KBM-7 (cell line): ENCODE results near the gene NOX1.
A peak's percentile ranks its signal among the peaks of the same experiment; 100 is the strongest.

ENCODE experiments used
- DNase-seq: peaks from one replicate; pipeline ENCODE4 v3.0.0-alpha.2; 2015
- in situ Hi-C: fragments of 300-500 bp; cut with MboI; formaldehyde crosslinking; loops from 2 replicates; pipeline ENCODE4 v1.14.3; 2020; ENCODE audit warnings: low sequenced_read_pairs, low pct_unique_long_range_greater_than_20kb, mixed read lengths

The NOX1 gene

GRCh38 chrX:100874325-100874724 lies at the start of gene NOX1:
Gene NOX1, minus strand, starts transcription at chrX:100874359. Its CDS starts 220 bp downstream, at chrX:100874139.
- in situ Hi-C loops: no loop called here
- DNase-seq: no peak

GRCh38 chrX:100915562-100915961 lies 41.4 kb upstream of the NOX1 start:
- no peak for DNase-seq
- in situ Hi-C loops: no loop called here

GRCh38 chrX:100913111-100913510 lies 39.0 kb upstream of the NOX1 start:
- in situ Hi-C loops: no loop called here
- no peak for DNase-seq

GRCh38 chrX:100911731-100912130 lies 37.6 kb upstream of the NOX1 start:
- no peak for DNase-seq
- in situ Hi-C loops: no loop called here

DNA sequence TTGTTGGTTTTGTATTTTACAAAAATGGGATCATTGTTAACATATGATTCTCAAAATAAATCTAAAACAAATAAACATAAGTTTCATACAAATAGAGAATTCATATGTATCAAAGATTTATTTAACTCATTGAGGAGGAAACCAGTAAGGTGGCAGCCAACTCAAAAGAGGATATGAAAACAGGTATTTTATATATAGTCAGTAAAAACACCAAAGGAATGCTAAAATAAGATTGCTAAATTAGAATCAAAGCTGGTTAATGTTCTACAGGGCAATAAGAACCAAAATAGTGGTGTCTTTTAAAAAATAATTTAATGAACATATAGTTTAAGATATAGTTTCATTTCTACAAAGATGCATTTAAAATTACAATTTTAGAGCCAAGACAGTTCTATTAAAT lies 31.5 kb upstream of the NOX1 start:
- DNase-seq: no peak
- in situ Hi-C loops: no loop called here

GRCh38 chrX:100904433-100904832 lies 30.3 kb upstream of the NOX1 start:
- in situ Hi-C loops: no loop called here
- DNase-seq: no peak

DNA sequence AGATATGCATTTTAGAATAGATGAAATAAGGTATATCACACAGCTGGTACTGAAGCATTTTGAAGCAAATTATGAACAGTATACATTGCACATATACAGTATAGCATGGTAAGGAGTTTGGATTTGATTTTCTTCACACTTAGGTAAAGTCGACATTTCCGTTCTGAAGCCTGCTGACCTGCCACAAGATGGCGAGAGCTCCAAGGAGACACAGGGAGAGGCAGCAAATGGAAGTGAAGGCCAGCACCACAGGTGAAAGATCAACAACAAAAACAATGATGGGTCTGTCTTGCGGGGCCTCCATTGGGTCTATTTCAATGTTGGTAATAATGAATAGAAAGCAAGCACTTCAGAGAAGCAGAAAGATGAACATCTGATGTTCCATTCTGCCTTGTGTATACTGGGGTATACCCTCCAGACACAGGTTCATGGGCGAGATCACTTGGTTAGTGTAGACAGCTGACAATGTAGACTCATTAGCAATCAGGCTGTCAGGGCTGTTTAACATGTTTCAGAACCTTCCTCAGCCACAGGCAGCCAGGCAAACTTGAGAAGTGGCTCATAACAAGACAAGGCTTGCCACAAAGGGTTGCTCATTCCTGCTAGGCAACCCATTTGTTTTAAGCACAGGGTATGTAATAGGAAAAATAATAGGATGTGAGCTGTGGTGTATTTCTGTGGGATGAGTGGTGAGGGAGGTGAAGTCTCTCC lies 21.4 kb upstream of the NOX1 start:
- DNase-seq: peak; percentile 54
- in situ Hi-C loops: no loop called here

GRCh38 chrX:100883654-100884053 lies 9.5 kb upstream of the NOX1 start:
- DNase-seq: no peak

DNA sequence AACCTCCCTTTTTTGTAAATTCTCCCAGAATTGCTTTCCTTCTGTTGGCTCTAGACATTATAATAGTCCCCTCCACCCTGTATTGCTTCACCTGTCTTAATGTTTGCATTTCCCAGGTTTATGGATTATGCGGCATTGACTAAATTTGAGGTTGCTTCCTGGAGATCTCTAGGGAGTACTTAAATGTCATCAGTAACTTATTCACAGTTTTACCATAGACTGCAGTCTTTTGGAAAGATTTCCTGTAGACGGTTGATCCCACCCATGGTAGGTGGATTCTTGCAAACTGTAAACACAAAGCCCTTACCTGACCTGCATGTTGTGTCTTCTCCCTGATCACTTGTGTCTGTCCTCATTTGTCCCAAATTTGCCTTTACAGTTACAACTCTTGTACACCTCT lies 6.2 kb upstream of the NOX1 start:
- in situ Hi-C loops: no loop called here
- DNase-seq: no peak

More at GRCh38 chrX:100883654-100884053, 9.5 kb upstream of the NOX1 start:
- in situ Hi-C loops: no loop called here

- in situ Hi-C loops: no loop called here
- DNase-seq: no peak
These were observed 2.3 kb downstream of the NOX1 start for GRCh38 chrX:100871594-100872560.

DNA sequence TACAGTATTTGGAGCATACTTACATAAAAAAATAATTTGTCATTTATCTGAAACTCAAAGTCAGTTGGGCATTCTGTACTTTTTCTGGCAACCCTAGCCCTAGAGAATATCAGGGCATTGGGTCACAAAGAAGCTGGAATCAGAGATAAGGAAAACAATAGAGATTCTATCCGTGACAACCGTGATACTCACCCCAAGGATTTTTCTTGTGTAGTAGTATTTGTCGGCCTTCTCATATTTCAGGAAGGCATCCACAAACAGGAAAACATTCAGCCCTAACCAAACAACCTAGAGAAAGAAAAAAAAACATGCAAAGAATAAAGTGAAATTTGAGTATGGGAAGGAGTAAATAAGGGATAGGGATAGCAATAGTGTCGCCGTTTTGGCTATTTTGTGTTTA lies 3.6 kb downstream of the NOX1 start:
- in situ Hi-C loops: no loop called here
- DNase-seq: no peak

- in situ Hi-C loops: no loop called here
- DNase-seq: no peak
These were observed 5.9 kb downstream of the NOX1 start for GRCh38 chrX:100868273-100868672.

DNA sequence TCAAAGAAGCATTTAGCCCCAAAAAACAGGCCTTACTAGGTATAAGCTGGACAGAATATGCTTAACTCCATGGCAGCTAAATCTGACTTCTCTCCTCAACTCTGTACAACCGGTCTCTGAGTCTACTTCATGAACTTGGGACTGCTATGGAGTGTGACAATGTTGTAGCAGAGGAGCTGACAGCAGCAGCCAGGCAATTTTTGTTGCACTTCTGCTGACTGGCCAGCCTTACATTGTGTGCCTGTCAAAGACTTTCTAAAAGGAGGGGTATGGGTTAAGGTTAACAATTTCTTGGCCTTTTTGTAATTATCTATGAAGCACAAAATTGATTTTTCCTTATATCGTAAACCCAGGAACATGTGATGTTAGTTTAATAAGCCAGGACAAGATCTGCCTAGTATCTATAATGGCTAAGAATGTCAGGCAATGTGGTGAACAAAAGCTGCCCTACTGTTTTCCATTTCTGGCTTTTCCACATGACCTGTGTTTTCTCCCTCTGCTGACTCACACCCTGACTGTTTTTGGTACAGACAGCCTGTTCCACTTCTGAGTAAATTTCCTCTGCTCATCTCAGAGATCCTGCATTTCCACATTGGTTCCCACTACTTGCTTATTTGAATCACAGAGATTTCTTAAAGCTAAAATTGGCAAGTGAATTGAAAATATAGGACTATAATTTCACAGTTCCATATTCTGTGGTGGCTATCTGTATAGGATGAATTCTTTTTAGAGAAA lies 9.3 kb downstream of the NOX1 start:
- in situ Hi-C loops: no loop called here
- no peak for DNase-seq

- DNase-seq: peak; percentile 17
- in situ Hi-C loops: no loop called here
These were observed 10.8 kb downstream of the NOX1 start for GRCh38 chrX:100863326-100863864.

GRCh38 chrX:100852810-100853209 lies 21.3 kb downstream of the NOX1 start:
- in situ Hi-C loops: no loop called here
- DNase-seq: no peak

- in situ Hi-C loops: no loop called here
- no peak for DNase-seq
These were observed 23.8 kb downstream of the NOX1 start for GRCh38 chrX:100850317-100850716.

GRCh38 chrX:100831219-100831946 lies 42.8 kb downstream of the NOX1 start:
- in situ Hi-C loops: no loop called here
- no peak for DNase-seq

GRCh38 chrX:100830547-100830946 lies 43.6 kb downstream of the NOX1 start:
- DNase-seq: no peak
- in situ Hi-C loops: no loop called here

GRCh38 chrX:100830143-100830542 lies 44.0 kb downstream of the NOX1 start:
- DNase-seq: no peak
- in situ Hi-C loops: no loop called here
